Right forelimb (tissue), 1 donor: ENCODE results near the gene CSH1.
"Not testable (repeated sequence)": the region's sequence is repeated elsewhere in the genome, so short reads cannot be mapped to it uniquely, and the experiment has no call there.

Experiments used
- DNase-seq: peaks from one replicate; pipeline ENCODE4 v3.0.0-alpha.2; 2018

CSH1 gene

DNA sequence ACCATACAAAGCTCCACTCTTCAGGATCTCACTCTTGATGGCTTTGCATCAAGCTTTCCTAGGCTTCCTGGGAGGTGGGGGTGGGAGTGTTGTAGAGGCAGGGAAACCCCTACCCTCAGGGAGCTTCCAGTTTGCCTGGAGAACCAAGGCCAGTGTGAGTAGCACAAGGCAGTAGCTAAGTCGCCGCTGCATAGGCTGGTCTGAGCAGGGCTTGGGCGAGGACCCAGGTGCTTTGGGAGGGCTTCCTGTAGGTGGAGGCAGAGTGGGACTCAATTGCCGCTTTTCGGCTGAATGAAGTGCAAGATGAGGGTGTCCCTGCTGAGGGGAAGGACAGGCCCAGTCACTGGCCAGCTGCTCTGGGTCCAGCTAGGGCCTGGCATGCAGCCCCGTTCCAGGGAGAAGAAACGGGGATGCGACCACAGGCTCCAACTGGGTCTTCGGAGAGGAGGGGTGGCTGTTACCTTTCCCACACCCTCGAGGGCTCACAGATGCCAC, 31.8 kb upstream of the CSH1 start:
- DNase-seq: no peak

- no peak for DNase-seq
Measured at GRCh38 chr17:63927464-63928171, 31.2 kb upstream of the CSH1 start.

DNA sequence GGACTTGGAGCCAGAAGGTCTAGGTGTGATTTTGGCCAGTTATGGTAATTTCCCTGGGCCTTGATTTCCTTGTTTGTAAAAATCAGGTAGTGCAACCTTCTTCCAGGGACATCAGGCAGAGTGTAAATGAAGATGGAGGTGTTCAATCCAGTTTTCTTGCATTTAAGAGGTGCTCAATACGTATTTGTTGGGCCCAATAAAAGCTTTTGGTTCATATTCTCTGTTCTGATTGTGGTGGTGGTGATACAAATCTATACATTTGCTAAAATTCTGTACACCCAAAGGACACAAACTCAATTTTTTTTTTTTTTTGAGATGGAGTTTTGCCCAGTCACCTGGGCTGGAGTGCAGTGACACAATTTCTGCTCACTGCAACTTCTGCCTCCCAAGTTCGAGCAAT, 29.8 kb upstream of the CSH1 start:
- DNase-seq: no peak

DNA sequence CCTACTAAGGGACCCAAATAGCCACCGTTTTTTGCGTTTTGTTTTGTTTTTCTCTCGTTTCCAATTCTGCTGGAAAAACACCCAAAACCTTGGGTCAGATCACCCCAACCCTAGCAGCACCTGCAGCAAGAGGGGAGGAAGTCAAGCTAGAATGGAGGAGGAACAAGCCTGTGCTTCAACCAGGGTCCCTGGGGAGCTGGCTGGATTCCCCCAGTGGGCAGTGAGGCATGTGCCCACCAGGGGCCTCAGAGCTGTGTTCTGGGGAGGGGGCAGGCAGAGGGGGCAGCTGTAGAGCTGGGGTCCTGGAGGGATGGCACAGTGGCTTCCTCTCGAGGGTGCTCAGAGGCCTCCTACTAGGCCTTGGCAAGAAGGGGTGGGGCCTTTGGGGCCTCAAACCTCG, 29.2 kb upstream of the CSH1 start:
- DNase-seq: no peak

DNA sequence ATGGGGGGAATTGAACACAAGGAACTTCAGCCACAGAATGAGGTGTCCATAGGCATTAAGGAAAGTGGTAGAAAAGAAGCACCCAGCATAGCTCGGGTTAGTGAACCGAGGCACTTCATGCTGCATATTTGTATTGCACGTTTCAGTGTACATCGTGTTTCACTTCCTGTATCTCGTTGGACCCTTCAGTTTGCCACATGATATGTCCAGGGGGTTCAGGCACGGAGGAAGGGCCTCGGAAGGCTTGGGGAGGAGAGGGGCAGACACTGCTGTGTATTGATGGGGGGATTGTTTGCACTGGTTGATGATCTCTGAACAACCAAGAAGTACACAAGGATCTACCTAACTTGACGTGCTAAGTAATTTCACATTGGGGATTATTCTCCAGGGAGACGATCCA, 26.0 kb upstream of the CSH1 start:
- DNase-seq: not testable (repeated sequence)

DNA sequence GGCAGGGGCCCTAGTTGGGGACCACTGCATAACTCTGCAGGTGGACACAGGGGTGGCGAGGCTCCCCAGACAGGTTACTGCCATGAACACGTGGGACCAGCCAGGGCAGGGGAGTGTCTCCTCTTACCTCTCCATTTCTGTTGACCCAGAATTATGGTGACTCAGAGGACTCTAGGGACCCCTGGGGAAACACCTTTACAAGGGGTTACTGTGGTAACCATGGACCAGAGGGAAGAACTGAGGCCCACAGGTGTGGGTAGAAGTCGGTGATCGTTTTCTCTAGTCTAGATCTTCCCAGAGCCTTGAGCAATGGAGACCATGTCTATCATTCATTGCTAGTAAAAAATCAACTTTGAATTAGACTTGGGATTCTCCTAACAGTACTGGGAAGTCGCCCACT, 24.4 kb upstream of the CSH1 start:
- not testable (repeated sequence) for DNase-seq

GRCh38 chr17:63920050-63920449, 23.7 kb upstream of the CSH1 start:
- not testable (repeated sequence) for DNase-seq

DNA sequence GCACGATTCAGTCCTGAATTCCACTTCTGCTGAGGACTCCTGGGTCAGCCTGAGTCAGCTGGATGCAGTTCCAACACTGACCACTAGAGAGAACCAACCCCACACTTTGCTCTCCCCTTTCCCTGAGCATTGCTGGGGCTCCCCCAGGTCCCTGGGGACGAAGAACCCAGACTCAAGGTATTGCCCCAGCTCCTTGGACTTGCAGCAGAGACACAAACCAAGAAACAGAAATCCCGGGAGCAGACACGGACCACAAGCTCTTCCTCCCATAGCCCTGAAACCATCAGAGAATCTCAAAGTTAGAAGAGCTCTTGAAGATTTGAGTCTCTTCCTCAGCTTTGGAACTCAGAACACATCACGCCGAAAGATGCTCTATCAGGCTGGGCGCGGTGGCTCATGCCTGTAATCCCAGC, 22.9 kb upstream of the CSH1 start:
- DNase-seq: no peak

- DNase-seq: not testable (repeated sequence)
Measured at GRCh38 chr17:63918789-63919305, 22.5 kb upstream of the CSH1 start, which contains the start of gene GH1. Gene GH1 (minus strand): TSS chr17:63918839. CDS start chr17:63918776, 63 bp downstream.

DNA sequence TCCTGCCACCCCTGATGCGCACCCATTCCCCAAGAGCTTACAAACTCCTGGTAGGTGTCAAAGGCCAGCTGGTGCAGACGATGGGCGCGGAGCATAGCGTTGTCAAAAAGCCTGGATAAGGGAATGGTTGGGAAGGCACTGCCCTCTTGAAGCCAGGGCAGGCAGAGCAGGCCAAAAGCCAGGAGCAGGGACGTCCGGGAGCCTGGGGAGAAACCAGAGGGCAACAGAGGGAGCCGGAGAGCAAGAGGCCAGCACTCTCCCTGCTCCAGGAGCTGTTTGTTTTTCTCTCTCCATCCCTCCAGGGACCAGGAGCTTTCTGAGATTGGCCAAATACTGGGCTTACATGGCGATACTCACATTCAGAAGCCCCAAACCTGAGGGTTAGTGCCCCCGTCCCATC, 21.9 kb upstream of the CSH1 start:
- DNase-seq: no peak

- no peak for DNase-seq
Measured at GRCh38 chr17:63917646-63918045, 21.3 kb upstream of the CSH1 start.

- not testable (repeated sequence) for DNase-seq
Measured at GRCh38 chr17:63917206-63917605, 20.8 kb upstream of the CSH1 start.

DNA sequence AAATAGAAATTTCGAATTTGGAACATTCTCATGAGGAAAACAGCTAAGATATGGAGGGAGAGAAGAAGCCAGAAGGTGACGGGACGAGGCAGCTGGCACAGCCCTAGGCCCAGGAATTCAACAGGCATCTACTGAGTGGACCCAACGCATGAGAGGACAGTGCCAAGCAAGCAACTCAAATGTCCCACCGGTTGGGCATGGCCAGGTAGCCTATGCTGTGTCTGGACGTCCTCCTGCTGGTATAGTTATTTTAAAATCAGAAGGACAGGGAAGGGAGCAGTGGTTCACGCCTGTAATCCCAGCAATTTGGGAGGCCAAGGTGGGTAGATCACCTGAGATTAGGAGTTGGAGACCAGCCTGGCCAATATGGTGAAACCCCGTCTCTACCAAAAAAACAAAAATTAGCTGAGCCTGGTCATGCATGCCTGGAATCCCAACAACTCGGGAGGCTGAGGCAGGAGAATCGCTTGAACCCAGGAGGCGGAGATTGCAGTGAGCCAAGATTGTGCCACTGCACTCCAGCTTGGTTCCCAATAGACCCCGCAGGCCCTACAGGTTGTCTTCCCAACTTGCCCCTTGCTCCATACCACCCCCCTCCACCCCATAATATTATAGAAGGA, 20.3 kb upstream of the CSH1 start:
- no peak for DNase-seq

DNA sequence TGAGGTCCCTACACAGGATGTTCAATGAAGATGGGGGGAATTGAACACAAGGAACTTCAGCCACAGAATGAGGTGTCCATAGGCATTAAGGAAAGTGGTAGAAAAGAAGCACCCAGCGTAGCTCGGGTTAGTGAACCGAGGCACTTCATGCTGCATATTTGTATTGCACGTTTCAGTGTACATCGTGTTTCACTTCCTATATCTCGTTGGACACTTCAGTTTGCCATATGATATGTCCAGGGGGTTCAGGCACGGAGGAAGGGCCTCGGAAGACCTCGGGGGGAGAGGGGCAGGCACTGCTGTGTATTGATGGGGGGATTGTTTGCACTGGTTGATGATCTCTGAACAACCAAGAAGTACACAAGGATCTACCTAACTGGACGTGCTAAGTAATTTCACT, 19.4 kb upstream of the CSH1 start:
- not testable (repeated sequence) for DNase-seq

GRCh38 chr17:63914471-63914870, 18.1 kb upstream of the CSH1 start:
- DNase-seq: no peak

DNA sequence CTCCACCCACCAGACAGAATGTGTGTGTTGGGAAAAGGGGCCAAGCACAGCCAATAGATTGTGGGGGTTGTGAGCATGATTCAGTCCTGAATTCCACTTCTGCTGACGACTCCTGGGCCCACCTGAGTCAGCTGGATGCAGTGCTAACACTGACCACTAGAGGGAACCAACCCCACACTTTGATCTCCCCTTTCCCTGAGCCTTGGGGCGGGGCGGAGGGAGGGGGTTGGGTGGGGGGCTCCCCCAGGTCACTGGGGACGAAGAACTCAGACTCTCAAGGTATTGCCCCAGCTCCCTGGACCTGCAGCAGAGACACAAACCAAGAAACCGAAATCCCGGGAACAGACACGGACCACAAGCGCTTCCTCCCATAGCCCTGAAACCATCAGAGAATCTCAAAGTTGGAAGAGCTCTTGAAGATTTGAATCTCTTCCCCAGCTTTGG, 15.3 kb upstream of the CSH1 start:
- DNase-seq: no peak

- no peak for DNase-seq
Measured at GRCh38 chr17:63911041-63911635, 14.8 kb upstream of the CSH1 start, which contains the start of gene CSHL1. Gene CSHL1 (minus strand): TSS chr17:63911258. CDS start chr17:63911196, 62 bp downstream.

- DNase-seq: no peak
Measured at GRCh38 chr17:63910096-63910495, 13.7 kb upstream of the CSH1 start.

- not testable (repeated sequence) for DNase-seq
Measured at GRCh38 chr17:63909586-63909985, 13.2 kb upstream of the CSH1 start.

GRCh38 chr17:63907161-63907778, 10.9 kb upstream of the CSH1 start:
- DNase-seq: not testable (repeated sequence)

DNA sequence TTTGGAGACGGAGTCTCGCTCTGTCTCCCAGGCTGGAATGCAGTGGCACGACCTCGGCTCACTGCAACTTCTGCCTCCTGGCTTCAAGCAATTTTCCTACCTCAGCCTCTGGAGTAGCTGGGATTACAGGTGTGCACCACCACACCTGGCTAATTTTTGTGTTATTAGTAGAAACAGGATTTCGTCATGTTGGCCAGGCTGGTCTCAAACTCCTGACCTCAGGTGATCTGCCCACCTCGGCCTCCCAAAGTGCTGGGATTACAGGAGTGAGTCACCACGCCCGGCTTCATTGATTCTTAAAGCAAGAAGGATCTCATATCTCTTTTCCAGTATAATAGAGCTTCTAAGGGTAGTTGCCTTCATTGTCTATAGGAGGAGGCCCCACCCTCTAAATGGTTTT, 8.4 kb upstream of the CSH1 start:
- not testable (repeated sequence) for DNase-seq

DNA sequence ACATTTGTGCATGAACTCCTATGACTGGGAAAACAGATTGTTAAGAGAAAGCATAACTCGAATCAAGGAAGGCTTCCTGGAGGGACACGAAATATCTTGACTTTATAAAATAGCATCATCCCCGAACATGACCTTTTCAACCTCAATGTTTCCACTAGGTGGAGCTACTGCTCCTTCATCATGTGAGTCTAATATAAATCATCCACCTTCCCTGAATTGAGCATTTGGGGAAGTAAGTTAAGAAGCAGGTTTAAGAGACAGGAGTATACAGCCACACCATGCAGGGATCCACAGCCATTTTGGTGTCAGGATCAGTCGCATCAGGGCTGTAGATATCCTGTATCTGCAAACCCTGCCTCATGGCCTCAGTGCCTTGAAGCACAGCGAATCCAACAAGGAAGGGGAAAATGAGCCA, 7.4 kb upstream of the CSH1 start:
- DNase-seq: not testable (repeated sequence)

DNA sequence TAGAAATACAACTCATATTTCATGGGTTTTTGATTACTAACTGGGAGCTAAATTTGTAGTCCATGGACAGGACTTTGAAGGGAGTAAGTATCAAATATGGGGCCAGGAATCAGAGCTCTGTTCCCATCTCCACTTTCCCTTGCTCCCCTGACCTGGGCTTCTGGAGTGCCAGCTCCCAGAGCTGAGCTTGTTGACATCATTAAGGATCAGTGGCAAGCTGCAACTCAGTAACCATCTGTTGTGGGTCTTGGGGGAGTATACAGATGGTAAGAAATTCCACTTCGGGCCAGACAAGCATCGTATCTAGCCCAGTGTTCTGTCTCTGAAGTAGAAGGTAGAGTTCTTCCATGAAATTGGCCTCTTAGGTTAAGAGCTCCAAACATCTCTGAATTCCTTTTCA, 5.6 kb upstream of the CSH1 start:
- not testable (repeated sequence) for DNase-seq
